Subcutaneous abdominal adipose tissue (tissue), 5 donors: ENCODE measurements around the gene KATNB1.

Experiments
- H3K27ac ChIP-seq: one replicate; pipeline ENCODE4 v1.7.0; 2013; ENCODE audit warnings: low read depth, mild to moderate bottlenecking, inconsistent platforms, low read length, moderate library complexity
- H3K27me3 ChIP-seq, 5 donors: one replicate each; pipeline ENCODE4 v1.7.0; 2013; ENCODE audit warnings: low read length in 5 of 5, inconsistent platforms in 1 of 5; ENCODE audit not compliant: control insufficient read depth in 5 of 5, insufficient read depth in 4 of 5
- H3K36me3 ChIP-seq, 5 donors: one replicate each; pipeline ENCODE4 v1.7.0; 2013; ENCODE audit warnings: low read length in 5 of 5; ENCODE audit not compliant: control insufficient read depth in 5 of 5, insufficient read depth in 5 of 5
- H3K4me1 ChIP-seq, 5 donors: one replicate each; pipeline ENCODE4 v1.7.0; 2013; ENCODE audit warnings: low read length in 5 of 5, mild to moderate bottlenecking in 3 of 5, moderate library complexity in 1 of 5; ENCODE audit not compliant: control insufficient read depth in 5 of 5, insufficient read depth in 5 of 5
- H3K4me3 ChIP-seq, 5 donors: one replicate each; pipeline ENCODE4 v1.7.0; 2013; ENCODE audit warnings: low read length in 5 of 5, low read depth in 1 of 5
- H3K9ac ChIP-seq, 5 donors: one replicate each; pipeline ENCODE4 v1.7.0; 2013; ENCODE audit warnings: low read length in 5 of 5, mild to moderate bottlenecking in 4 of 5, moderate library complexity in 3 of 5
- H3K9me3 ChIP-seq, 5 donors: one replicate each; pipeline ENCODE4 v1.7.0; 2013; ENCODE audit warnings: low read length in 5 of 5; ENCODE audit not compliant: control insufficient read depth in 5 of 5
- donor health status: healthy.
- donor health status: healthy.
- donor health status: healthy.
- donor health status: healthy.
- donor health status: healthy.

The KATNB1 gene

GRCh38 chr16:57755061-57755684 is 19.6 kb downstream of the KATNB1 start:
- Histone ChIP-seq H3K36me3 (peaks cover 0 to 73% (median 57%) of the 10 kb centered on the region in 5 donors), H3K4me1 (peaks cover 0 to 27% (median 10%) of the 10 kb centered on the region in 5 donors), H3K27ac (no peak overlapping the region), H3K9me3 (no peaks in the 10 kb centered on the region), H3K9ac (no peak overlapping the region), H3K27me3 (no peaks in the 10 kb centered on the region), H3K4me3 (no peak overlapping the region)

DNA sequence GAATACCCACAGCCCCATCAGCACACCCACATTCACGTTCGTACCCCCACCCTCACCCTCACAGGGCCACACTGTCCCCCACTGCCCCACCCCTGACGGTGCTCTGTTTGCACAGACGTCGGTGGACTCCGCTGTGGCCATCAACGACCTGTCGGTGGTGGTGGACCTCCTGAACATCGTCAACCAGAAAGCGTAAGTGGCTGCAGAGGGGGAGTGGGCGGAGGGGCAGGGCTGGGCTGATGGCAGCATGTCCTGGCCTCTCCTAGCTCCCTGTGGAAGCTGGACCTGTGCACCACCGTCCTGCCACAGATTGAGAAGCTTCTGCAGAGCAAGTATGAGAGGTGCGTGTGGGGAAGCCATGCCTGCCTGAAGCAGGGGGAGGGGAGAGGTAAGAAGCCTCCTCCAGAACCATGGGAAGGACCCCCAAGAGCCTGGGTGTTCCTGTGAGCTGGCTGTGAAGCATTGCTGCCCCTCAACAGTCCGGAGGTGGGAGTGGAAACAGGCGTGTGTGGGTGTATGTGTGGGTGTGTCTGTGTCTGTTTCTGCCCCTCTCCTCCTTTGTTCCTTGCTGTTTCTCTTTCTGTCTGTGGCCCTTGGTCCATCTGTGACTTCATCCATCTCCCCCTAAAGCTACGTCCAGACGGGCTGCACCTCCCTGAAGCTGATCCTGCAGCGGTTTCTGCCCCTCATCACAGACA is 20.3 kb downstream of the KATNB1 start:
- Histone ChIP-seq H3K36me3 (peaks cover 0 to 75% (median 62%) of the 10 kb centered on the region in 5 donors), H3K27me3 (no peaks in the 10 kb centered on the region), H3K9ac (no peak overlapping the region), H3K4me1 (peaks cover 0 to 27% (median 10%) of the 10 kb centered on the region in 5 donors), H3K9me3 (no peaks in the 10 kb centered on the region), H3K27ac (no peak overlapping the region), H3K4me3 (no peak overlapping the region)

- no peak overlapping the region for H3K4me3 ChIP-seq
- peaks cover 0 to 27% (median 10%) of the 10 kb centered on the region in 5 donors for H3K4me1 ChIP-seq
- H3K27ac ChIP-seq = no peak overlapping the region
- H3K9ac ChIP-seq = no peak overlapping the region
- H3K27me3 ChIP-seq = no peaks in the 10 kb centered on the region
- H3K36me3 ChIP-seq = peaks cover 0 to 75% (median 62%) of the 10 kb centered on the region in 5 donors
- H3K9me3 ChIP-seq = no peaks in the 10 kb centered on the region
Measured at GRCh38 chr16:57756424-57757325, 21.1 kb downstream of the KATNB1 start.

GRCh38 chr16:57757326-57757786 is 21.8 kb downstream of the KATNB1 start:
- Histone ChIP-seq H3K4me3 (no peak overlapping the region), H3K9me3 (no peaks in the 10 kb centered on the region), H3K4me1 (peaks cover 0 to 27% (median 10%) of the 10 kb centered on the region in 5 donors), H3K27ac (peak overlapping the region; percentile 54), H3K9ac (no peak overlapping the region), H3K36me3 (peaks cover 0 to 75% (median 61%) of the 10 kb centered on the region in 5 donors), H3K27me3 (no peaks in the 10 kb centered on the region)

GRCh38 chr16:57757883-57758282 is 22.3 kb downstream of the KATNB1 start:
- H3K9me3 ChIP-seq = no peaks in the 10 kb centered on the region
- peaks cover 0 to 27% (median 10%) of the 10 kb centered on the region in 5 donors for H3K4me1 ChIP-seq
- no peak overlapping the region for H3K4me3 ChIP-seq
- peaks cover 0 to 76% (median 61%) of the 10 kb centered on the region in 5 donors for H3K36me3 ChIP-seq
- no peaks in the 10 kb centered on the region for H3K27me3 ChIP-seq
- peak overlapping the region in 1 of 5 donors; percentile 39 for H3K9ac ChIP-seq
- peak overlapping the region; percentile 54 for H3K27ac ChIP-seq

GRCh38 chr16:57758331-57759117 is 23.0 kb downstream of the KATNB1 start:
- Histone ChIP-seq H3K4me1 (peaks cover 0 to 27% (median 10%) of the 10 kb centered on the region in 5 donors), H3K9ac (no peak overlapping the region), H3K9me3 (no peaks in the 10 kb centered on the region), H3K36me3 (peaks cover 0 to 76% (median 59%) of the 10 kb centered on the region in 5 donors), H3K4me3 (no peak overlapping the region), H3K27me3 (no peaks in the 10 kb centered on the region), H3K27ac (peak overlapping the region; percentile 54)

DNA sequence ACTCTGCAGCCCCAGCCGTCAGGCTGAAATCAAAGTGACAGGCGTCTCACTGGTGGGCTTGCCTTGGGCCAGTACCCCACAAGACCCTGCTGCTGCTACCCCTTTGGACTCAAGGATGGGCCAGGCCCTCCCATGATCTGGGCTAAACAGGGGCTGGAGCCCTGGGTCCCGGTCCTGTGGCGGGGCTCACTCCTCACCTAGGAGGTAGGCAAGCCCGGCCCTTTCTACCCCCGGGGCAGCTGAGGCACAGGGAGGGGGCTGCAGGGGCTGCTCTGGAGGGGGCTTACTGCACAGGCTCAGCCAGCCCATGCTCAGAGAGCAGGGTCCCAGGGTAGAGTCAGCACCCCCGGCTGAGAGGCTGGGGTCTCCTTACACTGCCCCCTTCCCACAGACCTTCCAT is 23.6 kb downstream of the KATNB1 start:
- H3K27me3 ChIP-seq = no peaks in the 10 kb centered on the region
- H3K4me1 ChIP-seq = peaks cover 0 to 27% (median 10%) of the 10 kb centered on the region in 5 donors
- no peak overlapping the region for H3K4me3 ChIP-seq
- no peak overlapping the region for H3K9ac ChIP-seq
- no peak overlapping the region for H3K27ac ChIP-seq
- no peaks in the 10 kb centered on the region for H3K9me3 ChIP-seq
- peaks cover 0 to 75% (median 59%) of the 10 kb centered on the region in 5 donors for H3K36me3 ChIP-seq

GRCh38 chr16:57759541-57760356 is 24.2 kb downstream of the KATNB1 start:
- H3K4me1 ChIP-seq = peaks cover 0 to 27% (median 10%) of the 10 kb centered on the region in 5 donors
- no peak overlapping the region for H3K9ac ChIP-seq
- peaks cover 0 to 80% (median 60%) of the 10 kb centered on the region in 5 donors for H3K36me3 ChIP-seq
- no peak overlapping the region for H3K27ac ChIP-seq
- no peaks in the 10 kb centered on the region for H3K27me3 ChIP-seq
- H3K9me3 ChIP-seq = no peaks in the 10 kb centered on the region
- no peak overlapping the region for H3K4me3 ChIP-seq
